ENCODE results near the gene LOXL4. TPM values are rescaled to one million over a fixed set of nuclear protein-coding genes. Genes with fewer than 3 reads are reported as not detected.

LOXL4 gene
- total RNA-seq, 4 donors from 2014 or later: 1.9 to 6.4 (median 2.8) TPM

DNA sequence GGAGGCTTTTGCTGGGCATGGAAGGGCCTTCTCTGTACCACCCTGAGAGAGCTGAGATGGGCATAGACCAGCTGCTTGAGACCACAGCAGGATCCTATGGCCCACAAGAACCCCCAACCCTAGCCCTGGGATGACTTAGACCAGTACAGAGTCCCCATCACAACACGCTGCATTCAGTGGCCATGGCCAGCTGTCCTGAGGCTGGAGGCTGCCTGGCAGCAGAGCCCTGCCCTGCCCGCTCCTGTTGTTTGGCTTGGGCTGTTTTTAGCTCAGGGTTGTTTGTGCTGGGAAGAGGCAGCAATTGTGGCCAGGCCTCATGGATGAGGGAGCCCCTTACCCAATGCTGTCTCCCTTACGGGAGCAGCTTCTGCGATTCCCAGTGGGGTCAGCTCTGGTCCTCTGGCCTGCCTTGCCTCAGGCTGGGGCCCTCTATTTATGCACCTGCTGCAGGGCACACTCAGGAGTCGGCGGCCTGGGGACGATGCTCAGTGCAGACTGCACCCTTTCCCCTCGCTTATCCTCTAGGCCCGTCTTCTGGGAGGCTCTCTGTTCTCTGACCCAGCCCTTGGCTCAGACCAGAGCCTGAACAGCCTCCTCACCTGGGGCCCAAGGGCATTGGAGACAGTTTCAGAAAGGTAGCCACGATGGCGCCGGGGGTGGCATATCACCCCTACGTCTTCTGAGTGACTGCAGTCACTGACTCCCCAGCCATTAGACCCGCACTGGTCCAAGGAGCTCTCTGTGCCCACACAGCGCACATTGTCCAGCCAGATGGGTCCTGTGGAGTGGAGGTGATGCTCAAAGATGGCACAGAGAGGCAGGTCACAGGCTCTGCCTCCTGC is 6.3 kb downstream of the LOXL4 start:
- no peak overlapping the region for H3K27ac ChIP-seq
- H3K27me3 ChIP-seq: peaks cover 10% of the 10 kb centered on the region
- no peaks in the 10 kb centered on the region for H3K9me3 ChIP-seq
- in situ Hi-C loops (cut with MboI; ENCODE audit: low pct_ligation_motif_present in 1 of 4, low pct_unique_long_range_greater_than_20kb in 1 of 4, low sequenced_read_pairs in 3 of 4) (no loop called here), intact Hi-C loops (cut with DNase I; ENCODE audit: low total_unique reads) (no loop called here)
- no peak for TF ChIP-seq EP300 (IDR thresholded peaks at IDR 0.05; ENCODE audit: low read depth)
- TF ChIP-seq POLR2A (IDR thresholded peaks at IDR 0.05): no peak
- TF ChIP-seq POLR2AphosphoS5 (IDR thresholded peaks at IDR 0.05): no peak
- no peak for TF ChIP-seq CTCF (IDR thresholded peaks at IDR 0.05)
- 83 to 100% methylated on average over 2 to 12 of the region's 15 CpGs for WGBS, 2 donors (ENCODE audit: low coverage in 1 of 2)
- no peaks in the 10 kb centered on the region for H3K36me3 ChIP-seq
- no peak for DNase-seq
- H3K4me1 ChIP-seq: peaks cover 0 to 5% (median 0%) of the 10 kb centered on the region in 4 donors
- no peak overlapping the region for H3K4me3 ChIP-seq

- Histone ChIP-seq H3K9me3 (no peaks in the 10 kb centered on the region), H3K4me3 (no peak overlapping the region), H3K27ac (no peak overlapping the region), H3K4me1 (peaks cover 0 to 5% (median 0%) of the 10 kb centered on the region in 4 donors), H3K27me3 (peaks cover 1% of the 10 kb centered on the region), H3K36me3 (no peaks in the 10 kb centered on the region)
- intact Hi-C loops (cut with DNase I; ENCODE audit: low total_unique reads): no loop called here
- in situ Hi-C loops (cut with MboI; ENCODE audit: low pct_ligation_motif_present in 1 of 4, low pct_unique_long_range_greater_than_20kb in 1 of 4, low sequenced_read_pairs in 3 of 4): no loop called here
- TF ChIP-seq POLR2AphosphoS5 (IDR thresholded peaks at IDR 0.05) (no peak), EP300 (IDR thresholded peaks at IDR 0.05; ENCODE audit: low read depth) (no peak), POLR2A (IDR thresholded peaks at IDR 0.05) (no peak), CTCF (IDR thresholded peaks at IDR 0.05) (no peak)
- 94 to 100% methylated on average over 1 to 14 of the region's 14 CpGs for WGBS, 2 donors (ENCODE audit: low coverage in 1 of 2)
- no peak for DNase-seq
Observed at GRCh38 chr10:98260752-98261151, 7.2 kb downstream of the LOXL4 start.

DNA sequence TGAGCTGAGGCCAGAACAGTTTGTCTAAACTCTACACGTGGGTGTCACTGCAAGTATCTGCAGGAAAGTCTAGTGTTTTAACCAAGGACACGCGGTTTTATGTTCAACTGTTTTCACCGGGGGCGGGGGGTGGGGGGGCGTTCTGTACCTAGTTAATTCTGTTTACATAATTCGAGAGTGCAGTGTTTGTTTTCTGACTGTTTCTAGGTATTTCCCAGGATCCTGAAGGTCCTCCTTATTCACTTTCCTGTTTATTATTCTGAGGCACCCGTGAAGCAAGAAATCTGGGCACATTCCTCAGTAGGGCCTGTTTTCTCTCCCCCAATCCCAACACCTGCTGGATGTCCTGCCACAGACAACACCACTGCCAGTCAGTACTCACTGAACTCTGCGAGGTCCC is 7.6 kb downstream of the LOXL4 start:
- intact Hi-C loops (cut with DNase I; ENCODE audit: low total_unique reads): no loop called here

More for the DNA sequence above, 7.6 kb downstream of the LOXL4 start:
- H3K9me3 ChIP-seq: no peaks in the 10 kb centered on the region
- no peaks in the 10 kb centered on the region for H3K36me3 ChIP-seq
- H3K4me1 ChIP-seq: peaks cover 0 to 5% (median 0%) of the 10 kb centered on the region in 4 donors
- no peaks in the 10 kb centered on the region for H3K27me3 ChIP-seq
- no peak for DNase-seq
- in situ Hi-C loops (cut with MboI; ENCODE audit: low pct_ligation_motif_present in 1 of 4, low pct_unique_long_range_greater_than_20kb in 1 of 4, low sequenced_read_pairs in 3 of 4): no loop called here
- 41 to 44% methylated on average over 3 to 9 of the region's 9 CpGs for WGBS, 2 donors (ENCODE audit: low coverage in 1 of 2)
- no peak overlapping the region for H3K27ac ChIP-seq
- H3K4me3 ChIP-seq: no peak overlapping the region
- TF ChIP-seq POLR2AphosphoS5 (IDR thresholded peaks at IDR 0.05) (no peak), POLR2A (IDR thresholded peaks at IDR 0.05) (no peak), EP300 (IDR thresholded peaks at IDR 0.05; ENCODE audit: low read depth) (no peak), CTCF (IDR thresholded peaks at IDR 0.05) (no peak)

All from transverse colon (tissue), 4 donors.